ENCODE measurements around the gene BCL11B.

The BCL11B gene

DNA sequence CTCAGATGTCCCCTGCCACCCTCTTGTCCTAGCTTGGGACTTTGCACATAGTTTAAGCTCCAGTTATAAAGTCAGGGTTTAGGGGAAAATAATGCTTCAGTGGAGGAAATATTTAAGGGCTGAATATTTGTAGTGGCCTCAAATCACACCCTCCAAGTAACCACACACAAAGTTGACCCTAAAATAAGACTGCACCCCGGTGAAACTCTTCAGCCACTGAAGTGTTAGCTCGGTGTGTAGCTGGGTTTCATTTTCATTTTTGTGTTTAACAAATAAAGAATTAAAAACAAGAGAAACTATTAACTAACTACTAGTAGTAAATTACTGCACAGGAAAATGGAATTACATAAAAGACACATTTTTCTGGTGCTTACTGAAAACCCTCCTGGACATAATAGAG lies 14.8 kb upstream of the BCL11B start:
- no peak for DNase-seq

DNA sequence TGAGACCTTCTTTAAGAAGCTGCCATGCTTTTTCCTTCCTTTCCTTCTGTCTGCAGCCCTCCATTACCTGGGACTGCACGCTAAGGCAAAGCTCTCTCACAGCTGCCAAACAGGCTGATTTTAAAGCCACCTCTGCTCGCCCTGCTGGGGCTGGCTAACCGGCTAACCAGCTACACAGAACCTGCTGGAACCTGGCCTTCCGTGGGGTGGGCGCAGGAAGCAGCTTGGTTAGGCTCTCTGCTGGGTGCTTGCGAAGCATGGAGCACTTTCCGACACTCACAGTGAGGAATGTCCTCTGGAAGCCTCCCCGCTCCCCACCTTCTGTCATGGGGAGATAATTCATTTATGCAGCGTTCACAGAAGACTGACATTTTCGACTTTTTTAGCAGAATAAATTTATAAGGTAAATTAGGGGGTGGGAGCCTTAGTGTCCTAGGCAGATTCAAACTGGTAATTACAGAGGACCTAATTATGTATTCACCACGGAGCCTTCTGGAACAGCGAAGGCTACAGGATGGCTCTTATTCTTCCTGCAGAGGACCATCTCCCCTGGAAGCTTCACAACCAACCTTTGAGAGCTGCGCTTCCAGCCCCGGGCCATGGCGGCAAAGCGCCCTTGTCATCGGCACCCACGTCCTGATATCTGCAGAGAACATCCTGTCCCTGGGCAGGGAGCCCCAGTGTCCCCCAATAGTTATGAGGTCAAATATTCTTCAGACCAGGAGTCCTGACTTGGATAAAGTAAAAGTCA lies 12.4 kb upstream of the BCL11B start:
- no peak for DNase-seq

GRCh38 chr14:99282261-99283050 lies 10.5 kb upstream of the BCL11B start:
- no peak for DNase-seq

GRCh38 chr14:99281396-99281795 lies 9.4 kb upstream of the BCL11B start:
- DNase-seq, result no peak

DNA sequence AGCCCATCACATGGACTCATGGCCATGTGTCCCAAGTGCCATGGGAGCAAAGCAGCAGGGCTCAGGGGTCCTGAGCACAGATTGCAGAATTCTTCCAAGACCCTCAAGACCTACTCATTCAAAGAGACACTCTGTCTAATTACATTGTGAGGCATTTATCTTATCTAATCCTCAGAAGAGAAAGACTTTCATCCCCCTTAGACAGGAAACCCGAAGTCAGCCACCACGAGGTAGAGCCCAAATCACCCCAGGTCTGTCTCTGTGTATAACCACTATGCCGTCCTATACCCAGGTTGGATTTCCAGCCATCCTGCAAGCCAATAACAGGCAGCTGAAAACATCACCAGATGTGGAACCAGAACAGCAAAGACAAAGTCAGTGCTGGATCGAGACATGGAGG lies 8.9 kb upstream of the BCL11B start:
- DNase-seq, result no peak

DNA sequence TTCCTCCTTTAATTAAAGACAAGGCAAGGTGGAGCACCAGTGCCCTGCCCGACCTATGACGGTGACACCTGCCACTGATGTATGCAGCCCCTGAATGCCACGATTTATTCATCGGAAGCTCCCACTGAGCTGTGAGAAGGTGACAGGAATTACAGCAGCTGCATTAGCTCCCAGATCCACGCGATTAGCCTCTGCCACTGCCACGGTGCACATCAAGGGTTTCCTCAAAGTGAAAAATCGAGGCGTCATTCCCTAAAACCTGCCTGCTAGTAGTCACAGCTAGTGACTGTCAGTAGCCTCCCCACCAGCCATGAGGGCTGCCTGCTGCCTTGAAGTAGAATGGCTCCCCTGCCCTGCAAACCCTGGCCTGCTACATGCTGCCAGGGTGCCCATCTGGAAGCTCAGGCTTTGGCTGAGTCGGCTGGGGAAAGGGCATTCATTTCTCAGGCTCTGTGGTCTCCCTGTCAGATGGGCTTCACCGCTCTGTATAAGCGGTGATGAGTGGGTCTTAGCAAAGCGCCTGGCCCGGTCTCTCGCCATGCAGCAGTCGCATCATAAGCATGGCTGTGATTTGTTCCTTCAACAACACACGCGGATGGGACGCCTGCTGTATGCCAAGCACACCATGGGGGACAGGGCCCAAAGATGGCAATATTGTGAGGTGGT lies 8.2 kb upstream of the BCL11B start:
- DNase-seq, result no peak

- no peak for DNase-seq
These were observed 6.8 kb upstream of the BCL11B start for GRCh38 chr14:99278836-99279235.

- no peak for DNase-seq
These were observed 5.5 kb upstream of the BCL11B start for GRCh38 chr14:99277530-99277929.

DNA sequence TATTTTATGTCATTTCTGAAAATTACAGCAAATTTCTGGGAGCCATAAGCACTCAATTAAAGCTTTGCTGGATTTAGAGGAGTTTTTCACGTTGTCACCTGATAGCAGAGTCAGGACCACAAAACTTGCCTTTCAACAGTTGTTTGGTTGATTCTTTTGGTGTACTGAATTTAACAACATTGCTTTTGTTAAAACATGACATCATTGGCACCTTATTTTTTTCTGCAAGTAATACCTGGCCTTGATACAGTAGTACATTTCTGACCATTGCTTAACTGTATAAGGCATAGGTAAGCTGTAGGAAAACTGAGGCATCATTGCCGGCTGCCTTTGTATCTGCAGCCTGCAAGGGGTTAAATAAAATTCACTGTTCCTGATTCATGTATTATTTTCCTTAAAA lies 4.5 kb upstream of the BCL11B start:
- no peak for DNase-seq

DNA sequence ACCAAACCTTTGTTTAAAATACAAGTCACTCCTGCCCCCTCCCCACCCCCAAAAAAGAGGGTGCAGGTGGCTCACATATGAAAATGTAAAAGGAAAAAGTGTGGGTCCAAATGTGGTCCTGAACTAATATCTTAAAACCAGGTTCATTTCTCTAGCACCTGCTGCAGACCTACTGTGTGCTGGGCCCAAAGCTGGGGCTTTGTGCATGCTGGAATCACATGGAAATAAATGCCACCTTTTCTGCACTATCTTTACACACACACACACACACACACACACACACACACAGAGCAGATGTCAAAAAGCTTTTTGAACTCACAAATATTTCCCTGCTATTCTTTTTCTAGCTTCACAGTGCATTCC lies 3.2 kb upstream of the BCL11B start:
- no peak for DNase-seq

GRCh38 chr14:99274346-99275221 lies 2.6 kb upstream of the BCL11B start:
- no peak for DNase-seq

DNA sequence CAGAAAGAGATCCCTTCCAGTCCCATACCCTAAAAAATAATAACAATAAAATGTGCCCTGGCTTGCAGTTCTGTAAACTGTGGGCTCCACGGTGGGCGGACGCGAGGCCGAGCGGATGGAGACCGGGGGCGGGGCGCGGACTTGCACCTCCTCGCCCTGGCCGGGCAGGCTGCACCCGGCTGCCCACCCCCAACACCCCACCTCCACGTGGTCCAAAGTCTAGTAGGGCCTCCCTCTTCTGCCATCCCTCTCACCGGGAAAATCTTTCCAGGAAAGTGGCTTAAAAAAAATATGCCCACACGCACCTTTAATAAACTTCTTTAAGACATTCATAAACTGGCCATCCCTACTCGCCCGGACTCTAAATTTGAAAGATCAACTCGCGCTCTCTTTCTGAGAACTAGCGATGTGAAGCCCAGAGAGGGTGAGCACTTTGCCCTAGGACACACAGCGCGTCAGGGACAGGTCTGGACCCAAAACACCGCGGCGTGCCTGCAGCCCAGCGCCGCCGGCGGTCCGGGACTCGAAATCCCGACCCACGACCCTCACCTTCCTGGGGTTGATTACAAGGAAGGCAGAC lies 1.9 kb upstream of the BCL11B start:
- DNase-seq, result no peak

DNA sequence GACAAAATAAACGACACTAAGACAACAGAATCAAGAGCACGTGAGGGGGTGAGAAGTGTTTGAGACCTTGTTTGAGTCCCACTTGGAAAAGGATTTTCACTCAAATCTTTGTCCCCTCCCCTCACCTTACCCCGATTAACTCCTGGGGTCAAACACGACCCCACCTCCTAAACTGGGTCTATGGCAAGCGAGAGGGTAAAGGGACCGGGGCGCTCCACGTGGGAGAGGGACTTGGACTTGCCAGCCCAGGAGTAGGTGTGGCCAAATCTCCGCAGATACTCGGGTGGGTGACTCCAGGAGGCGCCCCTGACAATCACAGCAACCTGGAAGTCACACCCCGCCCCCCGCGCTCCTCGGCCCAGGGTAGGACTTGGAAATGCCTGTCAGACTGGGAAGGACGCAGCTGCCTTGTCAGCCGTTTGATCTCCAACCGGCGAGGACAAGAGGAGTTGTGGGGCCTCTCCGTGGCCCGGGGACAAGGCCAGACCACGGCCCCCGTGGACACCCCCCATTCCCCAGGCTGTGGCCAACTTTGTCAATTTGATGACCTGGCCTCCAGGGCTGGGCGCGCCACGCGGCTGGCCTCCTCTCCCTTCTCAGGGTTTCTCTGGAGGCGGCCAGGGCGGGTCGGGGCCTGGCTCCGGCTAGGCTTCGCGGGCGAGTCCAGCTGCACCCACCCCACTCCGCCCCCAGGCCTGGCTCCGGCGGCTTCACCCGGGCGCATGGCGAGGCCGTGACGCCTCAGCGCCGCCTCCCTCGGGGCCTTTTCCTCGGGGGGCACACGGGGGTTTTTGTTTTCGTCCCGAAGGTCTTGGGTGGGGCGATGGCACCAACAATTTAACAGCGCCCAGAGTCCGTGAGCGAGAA lies 1.1 kb upstream of the BCL11B start:
- DNase-seq, result no peak

GRCh38 chr14:99272632-99272898 lies 568 bp upstream of the BCL11B start:
- DNase-seq, result no peak

DNA sequence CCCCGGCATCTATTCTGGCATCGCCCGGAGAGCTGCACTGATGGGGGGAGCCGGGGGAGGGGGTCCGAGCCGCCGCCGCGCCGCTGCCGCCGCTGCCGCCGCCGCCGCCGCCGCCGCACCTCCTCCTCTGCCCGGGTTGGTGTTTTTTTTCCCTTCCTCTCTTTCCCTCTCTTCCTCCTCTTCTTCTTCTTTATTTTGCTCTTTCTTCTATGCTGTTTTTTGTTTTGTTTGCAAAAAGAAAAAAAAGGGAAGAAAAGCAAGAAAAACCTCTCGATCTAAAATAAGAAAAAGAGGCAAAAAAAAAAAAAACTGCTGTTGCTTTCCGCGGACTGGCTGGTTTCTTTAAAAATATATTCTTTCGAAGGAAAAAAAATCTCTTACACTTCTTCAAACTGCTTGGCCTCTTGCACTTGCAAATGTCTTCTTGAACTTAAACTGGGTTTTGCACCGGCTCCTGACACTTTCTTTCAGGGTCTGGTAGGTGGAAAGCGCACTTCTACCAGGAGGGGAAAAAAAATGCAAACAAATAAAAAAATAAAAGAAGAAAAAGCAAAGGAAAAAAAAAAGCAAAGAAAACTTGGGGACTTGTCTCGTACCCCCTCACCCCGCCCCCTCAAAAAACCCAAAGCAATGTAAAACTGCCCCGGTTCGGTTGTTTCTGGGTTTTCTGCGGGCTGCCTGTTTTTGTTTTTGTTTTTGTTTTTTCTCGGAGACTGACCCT lies 616 bp downstream of the BCL11B start:
- no peak for DNase-seq

DNA sequence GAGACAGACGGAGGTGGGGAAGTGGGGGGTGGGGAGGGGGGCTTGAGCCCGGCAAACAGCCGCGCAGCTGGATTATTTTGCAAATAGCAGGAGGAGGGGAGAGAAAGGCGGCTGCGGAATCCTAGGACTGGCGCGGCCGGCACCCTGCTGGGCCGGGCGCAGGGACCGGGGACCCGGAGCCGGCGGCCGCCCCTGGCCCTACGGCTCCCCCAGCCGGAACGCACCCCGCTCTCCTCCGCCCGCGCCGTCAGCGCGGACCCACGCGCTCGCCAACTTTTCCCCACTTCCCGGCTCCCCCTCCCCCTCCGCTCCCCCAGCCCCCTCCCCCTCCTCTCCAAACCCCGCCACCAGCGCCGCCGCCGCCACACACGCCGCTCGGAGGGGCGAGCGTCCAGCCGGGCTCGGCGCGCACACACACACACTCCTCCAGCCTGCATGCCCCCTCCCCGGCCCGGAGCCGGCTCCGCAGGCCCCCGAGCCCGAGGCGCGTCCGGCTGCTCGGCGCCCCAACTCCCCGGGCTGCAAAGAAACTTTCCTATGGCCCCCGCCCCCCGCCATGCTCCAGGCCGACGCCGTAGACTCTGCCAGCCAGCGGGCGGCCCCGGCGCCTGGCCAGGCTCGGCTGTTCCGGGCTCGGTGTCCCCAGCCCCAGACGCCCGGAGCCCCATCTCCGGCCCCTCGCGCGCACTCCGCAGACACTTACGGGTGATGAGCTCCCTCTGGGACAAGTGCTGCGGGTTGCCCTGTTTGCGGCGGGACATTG lies 1.4 kb downstream of the BCL11B start:
- no peak for DNase-seq

DNA sequence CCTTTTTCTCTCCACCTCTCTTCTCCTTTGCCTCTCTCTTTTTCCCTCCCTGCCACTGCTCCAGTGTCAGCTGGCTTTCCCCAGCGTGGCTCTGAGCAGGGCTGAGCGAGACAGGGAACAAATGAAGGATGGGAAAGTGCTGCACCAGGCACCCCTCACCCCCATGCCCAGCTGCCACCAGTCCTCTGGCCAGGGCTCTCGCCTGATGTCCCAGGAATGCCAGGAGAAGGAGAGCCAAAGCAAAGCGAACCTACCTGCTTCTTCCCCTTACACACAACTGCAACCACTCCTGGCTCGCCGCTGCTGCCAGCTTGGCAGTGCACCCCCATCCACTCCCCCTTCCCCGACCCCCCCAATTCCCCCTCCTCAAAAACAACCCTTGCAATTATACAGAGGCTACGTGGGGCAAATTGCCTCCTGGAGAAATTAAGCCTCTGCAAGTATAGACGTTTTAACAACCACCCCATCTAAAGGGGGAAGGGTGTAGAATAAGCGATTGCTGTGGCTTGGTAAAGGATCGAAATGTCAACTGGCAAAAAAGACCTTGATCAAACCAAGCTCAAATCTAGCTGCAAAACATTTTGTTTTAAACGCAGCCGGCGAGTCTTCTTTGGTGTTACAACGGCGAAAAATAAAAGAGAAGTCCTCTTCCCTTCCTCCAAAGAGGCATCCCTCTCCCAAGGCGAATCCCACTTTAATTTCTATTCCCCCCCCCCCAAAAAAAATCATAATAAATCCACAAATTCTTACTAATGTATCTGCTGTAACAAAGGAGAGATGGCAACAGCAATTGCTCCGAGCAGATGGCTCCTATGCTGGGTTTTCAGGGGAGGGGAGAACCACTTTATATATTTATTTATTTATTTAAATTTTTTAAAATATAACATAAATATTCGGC lies 2.9 kb downstream of the BCL11B start:
- DNase-seq, result no peak

DNA sequence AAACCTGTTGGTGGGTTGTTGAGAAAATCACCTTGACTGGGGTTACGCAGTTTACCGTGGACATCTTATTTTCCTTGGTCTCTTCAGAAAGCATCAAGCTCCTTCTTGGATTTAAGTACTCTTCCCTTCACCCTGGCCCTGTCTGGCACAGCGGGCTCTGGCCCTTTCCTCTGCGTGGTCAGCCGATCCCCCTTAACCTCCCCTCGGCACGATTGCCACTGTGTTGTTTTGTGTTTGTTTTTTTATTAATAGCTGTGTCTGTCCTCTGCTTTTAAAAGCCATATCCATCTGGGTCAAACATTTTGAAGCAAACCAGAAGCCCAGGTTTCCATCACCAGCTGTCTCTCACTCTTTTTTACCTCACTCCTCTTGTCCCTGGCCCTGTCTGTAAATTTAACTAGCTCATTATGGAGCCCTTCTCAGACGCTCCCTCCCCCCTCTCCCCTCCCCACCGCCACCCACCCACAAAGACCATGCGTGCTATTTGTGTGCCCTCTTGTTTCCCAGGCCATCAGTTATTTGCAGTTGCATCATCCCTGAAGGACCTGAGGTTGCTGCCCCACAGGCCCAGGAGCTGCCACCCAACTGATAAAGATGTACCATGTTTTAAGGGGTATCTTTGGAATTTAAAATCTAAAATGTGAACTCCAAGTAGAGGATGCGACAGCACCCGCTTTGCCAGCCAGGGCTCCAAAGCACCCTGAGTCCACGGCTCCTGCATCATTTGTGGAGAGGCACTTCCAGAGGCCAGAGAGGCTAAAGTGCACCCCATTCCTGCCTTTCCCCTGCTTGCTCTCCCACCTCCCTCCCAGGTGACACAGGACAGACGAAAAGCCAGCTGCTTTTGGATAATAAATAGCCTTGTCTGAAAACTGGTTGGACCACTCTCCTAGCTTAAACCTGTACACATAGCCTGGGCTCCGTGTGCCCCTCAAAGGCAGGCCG lies 3.9 kb downstream of the BCL11B start:
- DNase-seq, result no peak
